ENCODE measurements around the gene USP48.

DNA sequence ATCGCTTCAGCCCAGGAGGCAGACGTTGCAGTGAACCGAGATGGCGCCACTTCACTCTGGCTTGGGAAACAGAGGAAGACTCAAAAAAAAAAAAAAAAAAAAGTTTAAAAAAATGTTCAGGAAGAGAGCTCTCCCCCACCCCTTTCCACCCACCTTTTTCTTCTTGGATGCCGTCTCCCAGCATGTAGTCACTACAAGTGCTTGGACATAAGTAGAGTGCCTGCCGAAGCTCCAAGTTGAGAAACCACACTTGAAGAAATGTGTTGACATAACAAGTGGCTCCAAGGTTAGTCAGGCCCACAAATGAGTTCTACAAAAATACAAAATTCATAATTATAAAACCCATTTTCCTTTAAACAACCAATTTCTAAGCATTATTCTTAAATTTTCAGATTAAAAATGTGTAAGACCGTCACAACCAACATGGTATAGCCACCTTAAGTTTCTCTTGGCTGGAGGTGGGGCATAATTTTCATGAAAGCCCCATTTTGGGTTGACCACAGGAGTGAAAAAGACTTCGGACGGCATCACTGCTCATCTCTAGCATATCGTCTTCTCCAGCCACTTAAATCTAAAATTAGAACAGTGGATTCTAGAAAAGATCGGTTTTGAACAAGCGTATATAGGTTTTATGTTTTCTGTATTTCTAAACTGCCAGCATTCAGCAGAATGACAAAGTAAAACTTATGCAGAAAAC, 26.4 kb downstream of the USP48 start:
- TF ChIP-seq POLR2A (IDR thresholded peaks at IDR 0.05) = no peak
- TF ChIP-seq, protein P1, sequence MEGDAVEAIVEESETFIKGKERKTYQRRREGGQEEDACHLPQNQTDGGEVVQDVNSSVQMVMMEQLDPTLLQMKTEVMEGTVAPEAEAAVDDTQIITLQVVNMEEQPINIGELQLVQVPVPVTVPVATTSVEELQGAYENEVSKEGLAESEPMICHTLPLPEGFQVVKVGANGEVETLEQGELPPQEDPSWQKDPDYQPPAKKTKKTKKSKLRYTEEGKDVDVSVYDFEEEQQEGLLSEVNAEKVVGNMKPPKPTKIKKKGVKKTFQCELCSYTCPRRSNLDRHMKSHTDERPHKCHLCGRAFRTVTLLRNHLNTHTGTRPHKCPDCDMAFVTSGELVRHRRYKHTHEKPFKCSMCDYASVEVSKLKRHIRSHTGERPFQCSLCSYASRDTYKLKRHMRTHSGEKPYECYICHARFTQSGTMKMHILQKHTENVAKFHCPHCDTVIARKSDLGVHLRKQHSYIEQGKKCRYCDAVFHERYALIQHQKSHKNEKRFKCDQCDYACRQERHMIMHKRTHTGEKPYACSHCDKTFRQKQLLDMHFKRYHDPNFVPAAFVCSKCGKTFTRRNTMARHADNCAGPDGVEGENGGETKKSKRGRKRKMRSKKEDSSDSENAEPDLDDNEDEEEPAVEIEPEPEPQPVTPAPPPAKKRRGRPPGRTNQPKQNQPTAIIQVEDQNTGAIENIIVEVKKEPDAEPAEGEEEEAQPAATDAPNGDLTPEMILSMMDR (IDR thresholded peaks at IDR 0.05) = no peak

Data from prostate gland (tissue), 2 donors.